LNCaP clone FGC (cell line): Measurements from ENCODE around the gene CAPN11.
A peak's percentile ranks its signal among the peaks of the same experiment; 100 is the strongest.

Source experiments
- DNase-seq: peaks from one replicate; pipeline ENCODE4 v3.0.0-alpha.2; 2011; ENCODE audit warnings: low read depth
- H3K4me3 ChIP-seq: 2 replicates; pipeline ENCODE4 v1.5.1; 2011; ENCODE audit warnings: mild to moderate bottlenecking, low read depth, low read length, control low read depth
- CTCF ChIP-seq: IDR thresholded peaks from 2 replicates; pipeline ENCODE4 v1.5.1; 2012; ENCODE audit warnings: mild to moderate bottlenecking; ENCODE audit not compliant: control insufficient read depth, insufficient read depth; ENCODE audit errors: extremely low read depth

Gene CAPN11

GRCh38 chr6:44220913-44221290 is 62.3 kb downstream of the CAPN11 start:
- no peak for TF ChIP-seq CTCF
- no peak for DNase-seq
- H3K4me3 ChIP-seq: no peak overlapping the region

DNA sequence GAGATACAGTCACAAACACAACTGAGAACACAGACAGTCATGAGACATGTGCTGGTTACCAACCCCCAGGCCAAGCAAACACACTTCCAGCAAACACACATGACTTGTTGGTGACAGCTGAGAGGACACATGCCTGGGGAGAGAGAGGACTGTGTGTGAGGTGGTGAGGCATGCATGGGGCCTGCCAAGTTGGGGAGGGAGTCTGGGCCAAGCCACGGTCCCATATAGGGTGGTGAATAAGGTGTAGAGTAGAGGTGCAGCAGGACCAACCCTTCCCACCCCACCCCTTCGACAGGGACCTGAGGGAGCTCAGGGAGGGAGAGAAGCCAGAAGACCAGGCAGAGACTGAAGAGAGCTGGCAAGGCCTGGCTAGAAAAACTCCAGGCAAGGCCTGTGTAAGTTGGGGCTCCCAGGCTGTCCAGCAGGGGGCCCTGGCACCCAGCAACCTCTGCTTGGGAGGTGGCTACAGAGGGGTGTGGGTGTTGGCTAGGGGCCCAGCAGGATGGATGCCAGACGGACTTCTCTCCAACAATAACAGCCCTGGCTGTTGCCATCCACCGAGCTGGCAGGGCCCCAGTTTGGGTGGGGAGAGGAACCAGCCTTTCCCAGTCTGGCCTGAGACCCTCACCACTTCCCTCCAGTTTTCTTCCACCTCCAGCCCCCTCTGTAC is 62.8 kb downstream of the CAPN11 start:
- no peak overlapping the region for H3K4me3 ChIP-seq
- TF ChIP-seq CTCF: peak; percentile 49
- DNase-seq: peak; percentile 32

- H3K4me3 ChIP-seq: no peak overlapping the region
- no peak for TF ChIP-seq CTCF
- DNase-seq: no peak
These were observed 63.3 kb downstream of the CAPN11 start for GRCh38 chr6:44221961-44222335.

DNA sequence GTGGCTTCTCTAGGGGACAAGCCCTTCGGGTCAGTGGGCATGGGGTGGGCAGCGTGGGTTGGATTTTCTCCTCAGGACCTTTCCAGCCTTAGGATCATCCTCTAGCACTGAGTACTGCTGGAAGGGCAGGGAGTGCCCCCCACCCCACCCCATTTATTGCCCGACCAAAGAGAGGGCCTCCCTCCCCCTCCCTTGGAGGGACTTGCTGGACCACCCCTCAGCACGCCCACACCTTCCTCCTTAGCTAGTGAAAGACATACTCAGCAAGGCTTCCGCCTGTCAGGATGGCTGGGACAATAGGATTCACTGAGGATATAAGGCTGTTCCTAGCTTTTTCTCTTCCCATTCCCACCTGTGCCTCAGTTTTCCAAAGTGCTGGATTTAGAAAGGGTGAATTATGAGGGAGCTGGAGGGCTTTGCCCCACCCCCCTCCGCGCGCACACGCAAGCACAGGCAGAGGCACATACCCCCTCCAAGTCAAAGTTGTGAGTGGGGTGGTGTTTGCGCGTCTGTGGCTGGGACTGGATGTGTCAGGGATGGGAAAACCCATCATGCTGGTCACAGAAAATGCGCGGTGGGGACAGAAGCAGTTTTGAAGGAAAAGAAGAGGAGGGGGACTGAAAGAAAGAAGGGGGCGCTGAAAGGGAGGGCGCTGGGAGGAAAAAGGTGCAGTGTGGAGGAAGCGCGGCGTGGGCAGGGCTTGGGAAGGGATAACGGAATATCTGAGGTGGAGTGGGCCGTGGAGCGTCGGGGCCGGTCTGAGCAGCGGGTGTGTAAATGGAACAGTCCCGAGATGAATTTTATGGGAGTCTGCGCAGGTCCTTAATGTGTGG is 64.1 kb downstream of the CAPN11 start:
- DNase-seq: no peak
- peak overlapping the region; percentile 65 for H3K4me3 ChIP-seq
- TF ChIP-seq CTCF: no peak

DNA sequence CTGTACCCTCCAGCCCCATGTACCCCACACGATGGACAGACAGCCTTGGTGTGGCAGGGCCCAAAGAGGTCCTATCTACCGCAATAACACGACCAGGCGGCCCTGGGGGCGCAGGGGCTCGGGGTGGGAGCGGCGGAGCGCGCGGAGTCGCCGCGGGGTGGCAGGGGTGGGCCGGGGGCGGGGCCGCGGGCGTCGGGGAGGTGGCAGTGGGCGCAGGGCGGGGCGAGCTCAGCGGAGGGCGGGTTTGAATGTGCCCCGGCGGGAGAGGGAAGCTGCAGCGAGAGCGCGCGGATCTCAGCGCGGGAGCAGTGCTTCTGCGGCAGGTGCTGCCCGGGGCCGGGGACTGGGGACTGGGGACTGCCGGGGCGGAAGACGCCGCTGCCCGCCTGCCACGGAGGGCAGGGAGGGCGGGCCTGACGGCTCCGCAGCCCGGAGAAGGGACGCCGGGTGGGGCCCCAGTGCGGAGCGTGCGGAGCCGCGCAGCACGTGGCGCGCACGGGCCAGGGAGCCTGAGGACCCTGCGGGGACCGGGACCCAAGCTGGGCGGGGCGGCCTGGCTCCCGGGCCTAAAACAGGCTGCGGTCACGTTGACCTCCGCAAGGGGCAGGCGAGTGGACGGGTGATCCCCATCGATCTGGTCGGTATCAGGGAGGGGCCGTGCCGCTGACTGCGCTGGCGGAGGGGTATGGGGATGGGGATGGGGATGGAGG is 64.9 kb downstream of the CAPN11 start, which contains the start of gene SLC29A1:
SLC29A1 (plus strand) TSS at position 277 of the 710 bp plus-strand sequence. CDS start 3,719 bp downstream, outside the sequence.
- TF ChIP-seq CTCF: peak; percentile 39
- peak within 1 kb of the TSS; percentile 65 for H3K4me3 ChIP-seq
- DNase-seq: no peak

GRCh38 chr6:44224029-44224964 is 65.7 kb downstream of the CAPN11 start:
- H3K4me3 ChIP-seq: peak overlapping the region; percentile 65
- DNase-seq: no peak
- no peak for TF ChIP-seq CTCF
